Heart right ventricle (tissue), 16 donors: ENCODE data around the gene DNAJB6. TPM values are rescaled to one million over a fixed set of nuclear protein-coding genes. Genes with fewer than 3 reads are reported as not detected.

Experiments used
- ATAC-seq, 8 donors: fragments of 200-7000 bp; cut with Tn5 transposase; one replicate each; pipeline ENCODE4 v1.9.1; 2020; ENCODE audit warnings: mild to moderate bottlenecking in 8 of 8, moderate library complexity in 8 of 8, moderate number of reproducible peaks in 1 of 8
- DNase-seq, 2 donors: peaks; one replicate each; pipeline ENCODE4 v3.0.0-alpha.2; 2020
- H3K27ac ChIP-seq, 10 donors: fragments of 200-600 bp; sonication (generic) in 2 of 10; one replicate each; pipeline versions ENCODE4 v1.5.0 to v1.8.0; 2020 to 2022; ENCODE audit warnings: mild to moderate bottlenecking in 3 of 10
- H3K27me3 ChIP-seq, 7 donors: fragments of 200-600 bp; one replicate each; pipeline ENCODE4 v1.8.0; 2021 to 2022; ENCODE audit warnings: mild to moderate bottlenecking in 2 of 7
- H3K36me3 ChIP-seq, 9 donors: fragments of 200-600 bp; sonication (generic) in 1 of 9; one replicate each; pipeline versions ENCODE4 v1.5.0 to v1.8.0; 2020 to 2022; ENCODE audit warnings: mild to moderate bottlenecking in 2 of 9
- H3K4me1 ChIP-seq, 9 donors: fragments of 200-600 bp; sonication (generic) in 1 of 9; one replicate each; pipeline versions ENCODE4 v1.5.0 to v1.8.0; 2020 to 2022; ENCODE audit warnings: mild to moderate bottlenecking in 4 of 9
- H3K4me3 ChIP-seq, 10 donors: fragments of 200-600 bp; sonication (generic) in 2 of 10; one replicate each; pipeline versions ENCODE4 v1.5.0 to v1.8.0; 2020 to 2022; ENCODE audit warnings: mild to moderate bottlenecking in 7 of 10, moderate library complexity in 2 of 10
- H3K9me3 ChIP-seq, 11 donors: fragments of 200-600 bp in 10 of 11; sonication (generic) in 2 of 11; one replicate each; pipeline versions ENCODE4 v1.5.0 to v1.8.0; 2013 to 2022; ENCODE audit warnings: mild to moderate bottlenecking in 2 of 11, control low read depth in 1 of 11, moderate library complexity in 1 of 11
- CTCF ChIP-seq, 9 donors: fragments of 200-600 bp; sonication (generic) in 2 of 9; IDR thresholded peaks; one replicate each; pipeline versions ENCODE4 v1.5.0 to v1.8.0; 2021 to 2022; ENCODE audit warnings: antibody characterized with exemption in 9 of 9, mild to moderate bottlenecking in 5 of 9, moderate library complexity in 1 of 9
- WGBS, 2 donors: extraction: QIAGEN DNeasy Blood & Tissue Kit; methylation state at CpG; one replicate each; pipeline ENCODE4 v1.1.7; 2013; ENCODE audit warnings: inconsistent platforms in 1 of 2; 5-methylcytosine and 5-hydroxymethylcytosine counted together
- intact Hi-C, 10 donors: fragments of 100-400 bp; cut with DNase I; formaldehyde crosslinking; loops; one replicate each; pipeline versions ENCODE4 v1.11.1 to v1.14.2; 2022
- polyA plus RNA-seq, 2 donors: library from polyadenylated mRNA; stranded (reverse); fragments of 200-250 nt; gene quantifications; one replicate each; pipeline ENCODE4 v1.2.3, GENCODE V29; 2013
- total RNA-seq, 10 donors: library from RNA; stranded (reverse); fragmentation: NEBNext Ultra II Directional in 3 of 10; extraction: Animal tissue kit (Norgen Biotek cat#: 25700) in 3 of 10; gene quantifications; one replicate each; pipeline versions ENCODE4 v1.2.1 to v1.2.4, GENCODE V29; 2021 to 2023
- donor health status: Arrhythmogenic right ventricular cardiomyopathy.
- donor health status: ischemic (EF 13 %, LVEDD 7.1; RV severe dilation, severe dysfunction).
- donor health status: healthy with polysubstance abuse.
- donor health status: DM: no; HTN: yes; CAD: no.
- donor health status: DM: no; HTN: no; CAD: no.
- donor health status: ischemic (EF 25% LVEDD 6.9; RV normal size, moderate dysfunction).
- donor health status: ischemic (EF 25% LVEDD 5.7; RV mildly dilated, moderate dysfunction).
- donor health status: healthy.
- donor health status: DM: yes; HTN: yes; CAD: no.
- donor health status: Ischemic cardiomyopathy.
- donor health status: ischemic (EF 35%, LVEDD 5.7; RV mildly dilated, moderate dysfunction).
- donor health status: nonischemic (EF 11% LVEDD 7.7; RV severe dilation, severe dysfunction).
- donor health status: DM: yes; HTN: yes; CAD: no.
- donor health status: PGD.
- donor health status: ischemic (EF 29% LVEDD 5.4; RV normal size, mild dysfunction).
- donor health status: nonischemic (EF 23%, LVEDD 6.1; RV moderate dilation, normal function).

DNAJB6 gene
- total and polyA plus RNA-seq, 12 donors = 114 to 200 (median 183) TPM

- H3K4me3 ChIP-seq = no peak overlapping the region
- no peak overlapping the region for H3K27ac ChIP-seq
- peaks cover 0 to 79% (median 17%) of the 10 kb centered on the region in 9 donors for H3K36me3 ChIP-seq
- no peaks in the 10 kb centered on the region for H3K9me3 ChIP-seq
- peaks cover 5 to 71% (median 36%) of the 10 kb centered on the region in 9 donors for H3K4me1 ChIP-seq
- no peak for ATAC-seq
- no peaks in the 10 kb centered on the region for H3K27me3 ChIP-seq
- 94 to 95% methylated on average over 1 of the region's 1 CpG for WGBS, 2 donors
- TF ChIP-seq CTCF (IDR thresholded peaks at IDR 0.05) = no peak
- intact Hi-C loops = no loop called here
- DNase-seq = no peak
Observed at GRCh38 chr7:157379493-157379892, 42.7 kb downstream of the DNAJB6 start.

- H3K27me3 ChIP-seq = no peaks in the 10 kb centered on the region
- peaks cover 5 to 65% (median 27%) of the 10 kb centered on the region in 9 donors for H3K4me1 ChIP-seq
- H3K4me3 ChIP-seq = no peak overlapping the region
- WGBS, 2 donors = 86% methylated on average over 7 of the region's 7 CpGs
- TF ChIP-seq CTCF (IDR thresholded peaks at IDR 0.05) = no peak
- intact Hi-C loops = loop anchor here in 1 of 10 donors (10.0 kb wide), 2 partner anchors 106 to 416 kb away; no protein-coding TSS in a partner anchor
- H3K9me3 ChIP-seq = no peaks in the 10 kb centered on the region
- no peak overlapping the region for H3K27ac ChIP-seq
- H3K36me3 ChIP-seq = peaks cover 0 to 79% (median 19%) of the 10 kb centered on the region in 9 donors
- ATAC-seq (peak in 1 of 8 donors; percentile 24), DNase-seq (no peak)
Observed at GRCh38 chr7:157380416-157380815, 43.6 kb downstream of the DNAJB6 start.

- Histone ChIP-seq H3K4me3 (no peak overlapping the region), H3K36me3 (peaks cover 0 to 85% (median 26%) of the 10 kb centered on the region in 9 donors), H3K27me3 (no peaks in the 10 kb centered on the region), H3K9me3 (no peaks in the 10 kb centered on the region), H3K27ac (peak overlapping the region in 1 of 10 donors; percentile 37), H3K4me1 (peaks cover 5 to 46% (median 22%) of the 10 kb centered on the region in 9 donors)
- DNase-seq (no peak), ATAC-seq (no peak)
- intact Hi-C loops = loop anchor here in 1 of 10 donors (10.0 kb wide), 2 partner anchors 109 to 419 kb away; no protein-coding TSS in a partner anchor
- WGBS, 2 donors = 96 to 97% methylated on average over 5 of the region's 5 CpGs
- TF ChIP-seq CTCF (IDR thresholded peaks at IDR 0.05) = no peak
Observed at GRCh38 chr7:157383868-157384267, 47.1 kb downstream of the DNAJB6 start.

GRCh38 chr7:157384301-157384700 is 47.5 kb downstream of the DNAJB6 start:
- DNase-seq (no peak), ATAC-seq (no peak)
- H3K4me1 ChIP-seq = peaks cover under 1 to 45% (median 19%) of the 10 kb centered on the region in 9 donors
- intact Hi-C loops = loop anchor here in 1 of 10 donors (10.0 kb wide), 2 partner anchors 110 to 420 kb away; no protein-coding TSS in a partner anchor
- no peaks in the 10 kb centered on the region for H3K9me3 ChIP-seq
- no peak for TF ChIP-seq CTCF (IDR thresholded peaks at IDR 0.05)
- H3K27ac ChIP-seq = peak overlapping the region in 1 of 10 donors; percentile 37
- no peak overlapping the region for H3K4me3 ChIP-seq
- no peaks in the 10 kb centered on the region for H3K27me3 ChIP-seq
- WGBS, 2 donors = 60 to 62% methylated on average over 9 of the region's 9 CpGs
- H3K36me3 ChIP-seq = peaks cover 0 to 85% (median 26%) of the 10 kb centered on the region in 9 donors
